ENCODE measurements around the gene TJP1.

DNA sequence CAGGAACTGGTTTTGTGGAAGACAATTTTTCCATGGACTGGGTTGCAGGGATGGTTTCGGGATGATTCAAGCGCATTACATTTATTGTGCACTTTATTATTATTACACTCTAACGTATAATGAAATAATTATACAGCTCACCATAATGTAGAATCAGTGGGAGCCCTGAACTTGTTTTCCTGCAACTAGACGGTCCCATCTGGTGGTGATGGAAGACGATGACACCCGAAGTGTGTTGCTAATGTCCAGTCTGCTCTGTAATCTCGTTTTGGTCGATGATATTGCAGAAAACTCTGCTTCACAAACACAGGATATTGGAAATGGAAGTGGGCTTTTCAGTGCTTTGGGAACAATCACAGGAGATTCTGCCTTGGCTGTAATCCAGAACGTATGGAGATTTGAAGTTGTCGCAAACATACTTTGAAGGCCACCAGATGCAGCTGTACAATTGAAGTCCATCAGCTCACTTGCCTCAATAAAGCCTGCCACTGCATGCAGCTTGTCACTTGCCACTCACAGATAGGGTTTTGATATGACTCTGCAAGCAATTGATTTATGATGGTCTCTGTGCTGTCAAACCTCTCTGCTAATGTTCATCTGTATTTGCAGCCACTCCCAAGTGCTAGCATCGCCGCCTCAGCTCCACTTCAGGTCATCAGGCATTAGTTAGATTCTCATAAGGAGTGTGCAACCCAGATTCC, 141.7 kb downstream of the TJP1 start:
- no peak for TF ChIP-seq CREB1 (IDR thresholded peaks at IDR 0.05)
- no peak for TF ChIP-seq SP4 (IDR thresholded peaks at IDR 0.05; ENCODE audit: low read length)
- TF ChIP-seq TAF1 (IDR thresholded peaks at IDR 0.05; ENCODE audit: low read depth, low read length), result no peak
- no peak for TF ChIP-seq POLR2A (IDR thresholded peaks at IDR 0.05; ENCODE audit: control extremely low read depth in 1 of 2, low read depth in 2 of 2, low read length in 2 of 2)
- TF ChIP-seq, protein P1, sequence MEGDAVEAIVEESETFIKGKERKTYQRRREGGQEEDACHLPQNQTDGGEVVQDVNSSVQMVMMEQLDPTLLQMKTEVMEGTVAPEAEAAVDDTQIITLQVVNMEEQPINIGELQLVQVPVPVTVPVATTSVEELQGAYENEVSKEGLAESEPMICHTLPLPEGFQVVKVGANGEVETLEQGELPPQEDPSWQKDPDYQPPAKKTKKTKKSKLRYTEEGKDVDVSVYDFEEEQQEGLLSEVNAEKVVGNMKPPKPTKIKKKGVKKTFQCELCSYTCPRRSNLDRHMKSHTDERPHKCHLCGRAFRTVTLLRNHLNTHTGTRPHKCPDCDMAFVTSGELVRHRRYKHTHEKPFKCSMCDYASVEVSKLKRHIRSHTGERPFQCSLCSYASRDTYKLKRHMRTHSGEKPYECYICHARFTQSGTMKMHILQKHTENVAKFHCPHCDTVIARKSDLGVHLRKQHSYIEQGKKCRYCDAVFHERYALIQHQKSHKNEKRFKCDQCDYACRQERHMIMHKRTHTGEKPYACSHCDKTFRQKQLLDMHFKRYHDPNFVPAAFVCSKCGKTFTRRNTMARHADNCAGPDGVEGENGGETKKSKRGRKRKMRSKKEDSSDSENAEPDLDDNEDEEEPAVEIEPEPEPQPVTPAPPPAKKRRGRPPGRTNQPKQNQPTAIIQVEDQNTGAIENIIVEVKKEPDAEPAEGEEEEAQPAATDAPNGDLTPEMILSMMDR (IDR thresholded peaks at IDR 0.05; ENCODE audit: control extremely low read depth in 1 of 3, insufficient read depth in 1 of 3, low read depth in 1 of 3, low read length in 3 of 3), result peak in 1 of 3 experiments; percentile 13; a peak in 1 of 4 replicates
- TF ChIP-seq BRCA1 (IDR thresholded peaks at IDR 0.05; ENCODE audit: low read depth, low read length), result no peak
- no peak for TF ChIP-seq RFX5 (IDR thresholded peaks at IDR 0.05; ENCODE audit: borderline replicate concordance, low read depth, low read length)
- no peak for TF ChIP-seq EP300 (IDR thresholded peaks at IDR 0.05; ENCODE audit: borderline replicate concordance in 1 of 2, low read depth in 2 of 2, low read length in 2 of 2)
- no peak for TF ChIP-seq CEBPB (IDR thresholded peaks at IDR 0.05; ENCODE audit: low read depth, low read length)
- no peak for TF ChIP-seq CHD2 (IDR thresholded peaks at IDR 0.05; ENCODE audit: low read length)
- TF ChIP-seq NANOG (IDR thresholded peaks at IDR 0.05; ENCODE audit: insufficient read depth, low read depth, low read length, poor library complexity, severe bottlenecking), result no peak
- no peak for TF ChIP-seq JUND (IDR thresholded peaks at IDR 0.05; ENCODE audit: low read length)
- no peak for TF ChIP-seq EZH2 (IDR thresholded peaks at IDR 0.05; ENCODE audit: low read depth, low read length, severe bottlenecking)
- no peak for TF ChIP-seq ZNF274 (IDR thresholded peaks at IDR 0.05; ENCODE audit: borderline replicate concordance, extremely low read depth, low read length)
